Dermis blood vessel endothelial cell (primary cell): ENCODE results near the gene OSGEP. TPM values are rescaled to one million over a fixed set of nuclear protein-coding genes. Genes with fewer than 3 reads are reported as not detected.

ENCODE experiments used
- DNase-seq: peaks from one replicate; pipeline ENCODE4 v3.0.0; 2010
- total RNA-seq: library from RNA; depleted of rRNA; stranded (reverse); fragments of >200 nt; gene quantifications from 2 replicates; pipeline ENCODE4 v1.2.3, GENCODE V29; 2014

Gene OSGEP
- total RNA-seq, result 30.7 and 86.3 TPM in 2 replicates

- DNase-seq, result peak; percentile 100
These were observed at the start of gene OSGEP, which contains the start of gene APEX1 for GRCh38 chr14:20454516-20455354. Gene OSGEP, minus strand, starts transcription at chr14:20454812. Its CDS starts 129 bp downstream, at chr14:20454683. Gene APEX1, plus strand, starts transcription at chr14:20455226. Its CDS starts 420 bp downstream, at chr14:20455646.

- peak; percentile 73 for DNase-seq
These were observed 49.3 kb upstream of the OSGEP start for GRCh38 chr14:20503898-20504297.

GRCh38 chr14:20501346-20501745, 46.7 kb upstream of the OSGEP start:
- peak; percentile 74 for DNase-seq

- no peak for DNase-seq
These were observed 45.3 kb upstream of the OSGEP start for GRCh38 chr14:20499881-20500280.

- peak; percentile 85 for DNase-seq
These were observed 44.5 kb upstream of the OSGEP start for GRCh38 chr14:20499108-20499507.

GRCh38 chr14:20498622-20499021, 44.0 kb upstream of the OSGEP start:
- DNase-seq, result no peak

- DNase-seq, result peak; percentile 69
These were observed 40.5 kb upstream of the OSGEP start for GRCh38 chr14:20494935-20495766.

- DNase-seq, result no peak
These were observed 39.0 kb upstream of the OSGEP start for GRCh38 chr14:20493634-20494033.

- DNase-seq, result no peak
These were observed 37.9 kb upstream of the OSGEP start for GRCh38 chr14:20492486-20492885.

GRCh38 chr14:20490563-20490962, 36.0 kb upstream of the OSGEP start:
- DNase-seq, result no peak

- no peak for DNase-seq
These were observed 34.7 kb upstream of the OSGEP start for GRCh38 chr14:20489093-20489994.

GRCh38 chr14:20487396-20487725, 32.7 kb upstream of the OSGEP start:
- no peak for DNase-seq

GRCh38 chr14:20486684-20487395, 32.2 kb upstream of the OSGEP start:
- DNase-seq, result no peak

- DNase-seq, result no peak
These were observed 31.3 kb upstream of the OSGEP start for GRCh38 chr14:20485900-20486299.

GRCh38 chr14:20482382-20482781, 27.8 kb upstream of the OSGEP start:
- no peak for DNase-seq

GRCh38 chr14:20478894-20479293, 24.3 kb upstream of the OSGEP start:
- DNase-seq, result no peak

GRCh38 chr14:20477211-20477876, 22.7 kb upstream of the OSGEP start:
- peak; percentile 44 for DNase-seq

- no peak for DNase-seq
These were observed 22.2 kb upstream of the OSGEP start for GRCh38 chr14:20476776-20477175.

GRCh38 chr14:20472536-20473169, 18.0 kb upstream of the OSGEP start:
- no peak for DNase-seq

- DNase-seq, result no peak
These were observed 15.9 kb upstream of the OSGEP start for GRCh38 chr14:20470603-20470901.
